Fibroblast of upper back skin (primary cell): Measurements from ENCODE around the gene OLFML1.

Source experiments
- DNase-seq: peaks from one replicate; pipeline ENCODE4 v3.0.0-alpha.2; 2013

OLFML1 gene

GRCh38 chr11:7484131-7484530 lies 1.2 kb upstream of the OLFML1 start:
- DNase-seq = no peak

DNA sequence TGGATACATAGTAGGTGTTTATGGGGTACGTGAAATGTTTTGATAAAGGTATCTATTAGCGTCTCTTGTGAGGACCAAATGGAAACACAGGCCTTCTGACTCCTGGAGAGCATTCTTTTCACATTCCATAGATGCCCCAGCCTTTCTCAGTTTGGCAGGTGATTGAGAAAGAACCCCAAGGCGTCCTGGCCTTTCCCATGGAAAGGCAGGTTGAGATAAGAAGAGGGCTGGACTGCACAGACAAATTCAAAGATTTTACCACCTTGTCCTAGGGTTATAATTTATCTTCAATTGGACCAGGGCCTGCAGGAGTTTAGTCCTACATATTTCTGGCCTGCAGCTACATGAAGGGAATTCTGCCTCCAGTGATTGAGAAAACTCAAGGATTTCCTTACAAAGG lies 661 bp upstream of the OLFML1 start:
- peak; percentile 21 for DNase-seq

DNA sequence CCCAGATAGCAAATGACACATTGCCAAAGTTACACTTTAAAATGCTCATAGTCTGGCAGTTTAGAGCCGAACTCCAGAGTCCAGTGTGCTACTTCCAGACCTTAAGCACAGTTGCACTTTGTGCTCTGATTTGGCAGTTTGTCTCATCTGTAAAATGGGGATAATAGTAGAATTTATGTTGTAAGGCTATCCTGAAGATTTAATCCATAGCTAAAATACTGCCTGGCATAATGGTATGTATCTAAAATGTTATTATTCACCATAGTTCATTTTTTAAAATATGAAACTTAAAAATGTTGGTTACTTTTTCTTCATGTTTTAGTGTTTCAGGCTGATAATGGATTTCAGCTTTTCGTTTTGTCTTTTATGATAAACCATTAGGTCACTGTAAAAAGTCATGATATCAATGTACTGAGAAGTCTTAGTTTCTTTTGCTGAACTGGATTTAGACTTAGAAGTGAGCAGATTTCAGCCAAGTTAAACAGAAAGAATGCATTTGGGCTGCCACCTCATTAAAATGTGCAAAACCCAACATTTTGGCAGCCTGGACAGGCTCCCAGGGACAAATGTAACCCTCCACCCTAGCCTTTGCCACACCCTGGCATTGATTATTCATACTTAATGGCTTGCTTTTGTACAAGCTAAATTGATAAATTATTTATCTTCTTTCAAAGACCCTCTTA lies 933 bp downstream of the OLFML1 start:
- DNase-seq = no peak

DNA sequence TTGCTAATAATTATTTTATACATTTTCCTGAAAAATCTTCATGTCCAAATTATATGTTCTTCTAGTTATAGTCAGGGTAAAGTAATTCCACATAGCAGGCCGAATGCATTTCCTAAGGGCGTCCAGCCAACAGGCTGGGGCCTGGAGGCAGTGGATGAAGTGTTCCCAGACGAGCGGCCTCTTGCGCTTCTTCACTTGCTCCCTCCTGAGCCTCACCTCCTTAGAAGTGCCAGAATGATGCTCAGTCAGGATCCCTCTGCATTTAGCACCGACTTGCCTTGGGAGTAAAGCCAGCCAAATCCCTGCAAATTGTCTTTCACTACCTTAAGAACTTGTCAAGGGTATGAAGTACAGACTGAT lies 1.5 kb downstream of the OLFML1 start:
- DNase-seq = peak; percentile 19

GRCh38 chr11:7487360-7487759 lies 2.1 kb downstream of the OLFML1 start:
- DNase-seq = no peak

- DNase-seq = no peak
These were observed 3.4 kb downstream of the OLFML1 start for GRCh38 chr11:7488681-7489080.

DNA sequence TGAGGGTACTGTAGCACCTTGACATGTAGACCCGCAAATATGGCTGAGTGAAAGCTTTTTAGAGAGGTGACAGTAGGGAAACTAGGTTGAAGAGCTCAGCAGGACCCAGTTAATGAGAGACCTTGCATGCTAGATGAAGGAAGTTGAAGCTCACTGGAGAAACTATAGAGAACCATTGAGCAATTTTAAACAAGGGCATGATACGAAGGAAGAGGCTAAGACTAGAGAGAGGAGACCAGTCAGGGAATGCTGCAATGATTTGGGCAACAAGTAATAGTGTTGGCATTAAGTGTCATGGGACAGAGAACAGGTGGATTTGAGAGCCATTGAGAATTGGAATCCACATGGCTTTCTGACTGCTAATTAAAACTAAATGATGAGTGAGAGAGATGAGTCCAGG lies 4.1 kb downstream of the OLFML1 start:
- no peak for DNase-seq

- peak; percentile 63 for DNase-seq
These were observed 4.7 kb downstream of the OLFML1 start for GRCh38 chr11:7490054-7490453.

GRCh38 chr11:7490535-7490934 lies 5.2 kb downstream of the OLFML1 start:
- peak; percentile 13 for DNase-seq

- peak; percentile 2 for DNase-seq
These were observed 6.9 kb downstream of the OLFML1 start for GRCh38 chr11:7492253-7492652.

- DNase-seq = no peak
These were observed 8.4 kb downstream of the OLFML1 start for GRCh38 chr11:7493670-7494069.

DNA sequence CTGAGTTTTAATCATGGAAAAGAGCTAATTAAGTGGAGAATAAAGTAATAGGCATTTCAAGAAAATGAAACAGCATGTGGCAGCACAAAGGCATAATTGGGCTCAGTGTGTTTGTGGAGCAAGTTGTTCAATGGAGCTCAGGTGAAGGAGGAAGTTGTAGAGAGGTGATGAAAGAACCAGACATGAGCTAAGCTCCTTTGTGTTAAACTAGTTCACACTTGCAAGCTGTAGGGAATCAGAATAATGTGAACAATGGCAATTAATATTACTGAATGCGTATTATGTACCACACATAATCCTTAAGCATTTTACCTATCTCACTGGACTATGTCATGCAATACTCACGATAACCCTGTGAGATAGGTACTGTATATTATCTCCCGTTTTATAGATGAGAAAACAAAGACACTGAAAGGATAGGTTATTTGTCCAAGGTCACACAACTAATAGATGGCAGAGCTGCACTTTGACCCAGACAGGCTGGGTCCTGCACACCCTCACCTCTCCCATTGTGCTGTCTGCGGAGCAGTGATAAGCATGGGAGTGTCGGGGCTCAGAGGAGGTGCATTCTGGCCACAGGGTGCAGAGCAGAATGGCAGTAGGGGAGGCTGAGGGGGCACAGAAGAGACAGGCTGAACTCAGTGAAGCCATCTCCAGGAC lies 8.9 kb downstream of the OLFML1 start:
- no peak for DNase-seq

- DNase-seq = no peak
These were observed 10.7 kb downstream of the OLFML1 start for GRCh38 chr11:7495882-7496551.

DNA sequence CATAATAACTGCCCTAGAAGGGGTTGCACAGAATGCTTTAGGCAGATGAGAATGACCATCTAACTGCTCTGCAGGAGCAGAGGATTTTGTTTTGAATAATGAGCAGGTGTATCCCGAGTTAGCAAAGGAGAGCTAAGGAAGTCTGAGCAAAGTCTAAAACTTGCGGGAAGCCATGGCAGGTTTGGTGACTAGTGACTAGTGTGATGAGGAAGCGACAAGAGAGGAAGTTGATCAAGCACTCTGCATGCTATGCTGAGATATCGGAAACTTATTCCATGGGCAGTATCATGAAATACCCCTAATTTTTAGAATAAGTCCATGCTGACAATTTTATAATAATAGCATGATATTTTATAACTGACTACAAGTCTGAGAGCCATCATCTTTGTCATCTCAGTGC lies 12.9 kb downstream of the OLFML1 start:
- DNase-seq = no peak

DNA sequence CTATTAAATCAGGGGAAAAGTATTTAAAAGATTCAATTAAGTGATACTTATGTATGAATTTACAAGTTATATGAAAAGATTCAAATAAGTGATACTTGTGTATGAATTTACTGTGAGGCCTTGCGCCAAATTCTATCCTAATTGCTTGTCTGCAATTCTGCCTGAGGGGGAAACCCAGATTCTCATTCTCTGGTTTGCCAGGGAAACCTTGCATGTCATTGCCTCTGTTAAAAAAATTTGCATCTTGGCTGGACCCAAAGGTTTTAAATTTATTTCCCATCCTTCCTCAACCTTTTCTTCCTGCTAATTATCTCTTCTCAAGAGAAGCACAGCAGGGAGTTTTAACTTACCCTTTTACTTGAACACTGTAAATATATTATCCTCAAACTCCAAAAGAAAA lies 13.8 kb downstream of the OLFML1 start:
- DNase-seq = no peak

- DNase-seq = no peak
These were observed 14.9 kb downstream of the OLFML1 start for GRCh38 chr11:7500251-7500650.

- DNase-seq = no peak
These were observed 15.9 kb downstream of the OLFML1 start for GRCh38 chr11:7501251-7501650.

DNA sequence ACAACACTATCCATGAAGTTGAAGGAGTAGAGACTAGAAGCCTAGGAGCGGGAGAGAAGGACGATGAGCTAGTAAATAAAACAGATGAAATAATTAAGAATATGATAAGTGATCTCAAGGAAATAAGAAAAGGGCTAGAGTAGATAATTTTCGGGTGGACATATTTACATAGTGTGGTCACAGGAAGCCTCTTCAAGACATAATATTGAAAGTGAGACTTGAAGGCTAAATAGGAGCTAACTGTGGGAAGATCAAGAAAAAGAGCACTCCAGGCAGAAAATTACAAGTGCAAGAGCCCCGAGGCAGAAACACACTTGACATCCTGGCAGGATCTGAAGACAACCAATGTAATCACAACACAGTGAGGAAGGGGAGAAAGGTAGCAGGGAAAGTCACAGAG lies 16.6 kb downstream of the OLFML1 start:
- no peak for DNase-seq

- DNase-seq = no peak
These were observed 20.9 kb downstream of the OLFML1 start for GRCh38 chr11:7506243-7506642.

GRCh38 chr11:7508087-7508486 lies 22.8 kb downstream of the OLFML1 start:
- DNase-seq = no peak

GRCh38 chr11:7509966-7510365 lies 24.7 kb downstream of the OLFML1 start:
- peak; percentile 3 for DNase-seq

- no peak for DNase-seq
These were observed 26.1 kb downstream of the OLFML1 start for GRCh38 chr11:7511401-7511800.

GRCh38 chr11:7512525-7513233 lies 27.4 kb downstream of the OLFML1 start:
- DNase-seq = peak; percentile 14
